Activated CD8-positive, alpha-beta memory T cell treated with anti-CD3 and anti-CD28 coated beads, Interleukin-2, amount 50 U/mL, for 1 hour (primary cell): ENCODE results near the gene PCNT.
"Not testable (repeated sequence)": the region's sequence is repeated elsewhere in the genome, so short reads cannot be mapped to it uniquely, and the experiment has no call there.

ENCODE experiments used
- DNase-seq: peaks from one replicate; pipeline ENCODE4 v3.0.0-alpha.2; 2020; ENCODE audit errors: extremely low read depth

PCNT gene

GRCh38 chr21:46361176-46361575, 37.2 kb downstream of the PCNT start:
- no peak for DNase-seq

DNA sequence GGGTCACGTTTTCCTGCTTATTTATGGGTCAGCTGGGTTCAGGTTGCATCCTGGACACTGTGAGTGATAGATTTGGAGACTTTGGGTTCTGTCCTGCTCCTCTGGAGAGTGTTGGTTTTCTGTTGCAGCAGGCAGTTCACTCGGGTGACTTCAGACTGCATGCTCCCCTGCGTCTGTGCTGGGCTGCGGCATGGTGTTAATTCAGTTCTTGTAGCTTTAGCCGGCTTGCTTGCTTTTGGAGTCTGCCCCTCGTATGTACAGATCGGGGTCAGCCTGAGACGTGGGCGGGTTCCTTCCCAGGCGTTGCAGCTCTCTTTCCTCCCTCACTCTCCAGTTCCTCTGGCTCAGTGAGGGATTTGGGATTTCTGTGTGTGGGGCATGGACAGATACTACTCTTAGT, 38.0 kb downstream of the PCNT start:
- no peak for DNase-seq

DNA sequence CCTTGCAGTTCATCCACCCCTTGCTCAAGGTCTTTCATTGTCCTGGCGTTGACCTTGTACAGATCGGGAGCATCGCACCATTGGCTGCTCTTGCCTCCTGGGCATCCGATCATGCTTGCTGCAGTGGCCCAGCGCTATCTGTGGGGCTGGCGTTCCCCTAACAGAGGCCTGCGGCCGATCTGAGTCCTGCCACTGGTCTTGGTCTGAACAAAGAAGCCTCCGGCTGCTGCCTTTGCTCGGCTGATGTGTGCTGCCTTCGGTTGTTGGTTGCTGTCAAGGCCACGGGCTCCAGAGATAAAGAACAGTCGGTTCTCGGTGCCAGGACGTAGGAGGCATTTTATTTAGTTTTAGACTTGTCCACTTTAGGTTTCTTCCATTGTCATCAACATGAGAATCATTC, 39.0 kb downstream of the PCNT start:
- no peak for DNase-seq

GRCh38 chr21:46363698-46364097, 39.7 kb downstream of the PCNT start:
- no peak for DNase-seq

GRCh38 chr21:46366091-46366490, 42.1 kb downstream of the PCNT start:
- DNase-seq: no peak

DNA sequence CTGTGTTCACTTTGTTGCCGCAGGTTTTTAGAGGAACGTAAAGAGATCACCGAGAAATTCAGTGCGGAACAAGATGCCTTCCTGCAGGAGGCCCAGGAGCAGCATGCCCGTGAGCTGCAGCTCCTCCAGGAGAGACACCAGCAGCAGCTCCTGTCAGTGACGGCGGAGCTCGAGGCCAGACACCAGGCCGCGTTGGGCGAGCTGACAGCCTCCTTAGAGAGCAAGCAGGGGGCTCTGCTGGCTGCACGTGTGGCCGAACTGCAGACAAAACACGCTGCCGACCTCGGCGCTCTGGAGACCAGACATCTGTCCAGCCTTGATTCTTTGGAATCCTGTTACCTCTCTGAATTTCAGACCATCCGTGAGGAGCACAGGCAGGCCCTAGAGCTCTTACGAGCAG, 42.6 kb downstream of the PCNT start:
- no peak for DNase-seq

DNA sequence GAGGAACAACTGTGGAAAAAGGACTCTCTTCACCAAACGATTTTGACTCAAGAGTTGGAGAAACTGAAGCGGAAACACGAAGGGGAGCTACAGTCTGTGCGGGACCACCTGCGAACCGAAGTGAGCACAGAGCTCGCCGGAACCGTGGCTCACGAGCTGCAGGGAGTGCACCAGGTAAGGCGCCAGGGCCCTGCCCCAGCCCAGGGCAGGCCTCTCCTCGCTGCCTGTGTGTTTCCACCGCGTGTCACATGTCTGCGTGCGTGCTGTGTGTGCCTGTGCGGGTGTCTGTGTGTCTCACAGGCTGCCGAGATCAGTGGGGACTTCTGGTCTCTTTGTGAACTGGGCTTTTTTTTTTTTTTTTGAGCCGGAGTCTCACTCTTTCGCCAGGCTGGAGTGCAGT, 43.0 kb downstream of the PCNT start:
- DNase-seq: no peak

DNA sequence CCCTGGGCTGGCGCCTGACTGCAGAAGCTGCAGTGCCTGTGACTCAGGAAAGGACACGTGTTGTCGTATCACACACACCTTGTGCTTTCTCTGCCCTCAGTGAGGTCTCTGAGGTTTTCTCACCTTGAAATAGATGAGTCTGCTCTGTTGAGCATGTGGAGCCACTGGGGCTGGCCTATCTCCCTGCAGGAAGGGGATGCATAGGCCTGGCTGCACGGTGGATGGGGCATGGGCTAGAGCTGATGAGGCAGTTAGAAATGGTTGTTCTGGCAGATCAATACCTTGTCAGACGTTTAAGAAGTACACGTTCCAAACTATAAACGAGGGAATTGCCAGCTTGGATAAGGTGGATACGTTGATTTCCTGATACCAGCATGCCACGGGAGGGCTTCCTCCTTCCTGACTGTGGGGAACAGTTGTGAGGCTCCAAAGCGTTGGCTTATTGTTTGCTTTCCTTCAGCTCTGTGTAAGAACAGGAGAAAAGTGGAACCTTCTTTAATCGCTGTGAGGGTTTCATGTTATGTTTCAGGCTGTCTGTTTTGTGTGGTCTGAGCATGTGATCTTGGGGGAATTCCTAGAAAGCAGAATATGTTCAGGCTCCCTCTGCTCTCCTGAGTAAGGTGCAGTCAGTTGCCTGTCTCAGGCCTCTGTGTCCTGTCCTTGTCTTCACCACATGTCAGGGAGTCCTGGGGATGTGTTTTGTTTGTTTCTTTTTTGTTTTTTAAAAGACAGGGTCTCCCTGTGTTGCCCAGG, 44.8 kb downstream of the PCNT start:
- DNase-seq: no peak

GRCh38 chr21:46369520-46370235, 45.7 kb downstream of the PCNT start:
- DNase-seq: no peak

DNA sequence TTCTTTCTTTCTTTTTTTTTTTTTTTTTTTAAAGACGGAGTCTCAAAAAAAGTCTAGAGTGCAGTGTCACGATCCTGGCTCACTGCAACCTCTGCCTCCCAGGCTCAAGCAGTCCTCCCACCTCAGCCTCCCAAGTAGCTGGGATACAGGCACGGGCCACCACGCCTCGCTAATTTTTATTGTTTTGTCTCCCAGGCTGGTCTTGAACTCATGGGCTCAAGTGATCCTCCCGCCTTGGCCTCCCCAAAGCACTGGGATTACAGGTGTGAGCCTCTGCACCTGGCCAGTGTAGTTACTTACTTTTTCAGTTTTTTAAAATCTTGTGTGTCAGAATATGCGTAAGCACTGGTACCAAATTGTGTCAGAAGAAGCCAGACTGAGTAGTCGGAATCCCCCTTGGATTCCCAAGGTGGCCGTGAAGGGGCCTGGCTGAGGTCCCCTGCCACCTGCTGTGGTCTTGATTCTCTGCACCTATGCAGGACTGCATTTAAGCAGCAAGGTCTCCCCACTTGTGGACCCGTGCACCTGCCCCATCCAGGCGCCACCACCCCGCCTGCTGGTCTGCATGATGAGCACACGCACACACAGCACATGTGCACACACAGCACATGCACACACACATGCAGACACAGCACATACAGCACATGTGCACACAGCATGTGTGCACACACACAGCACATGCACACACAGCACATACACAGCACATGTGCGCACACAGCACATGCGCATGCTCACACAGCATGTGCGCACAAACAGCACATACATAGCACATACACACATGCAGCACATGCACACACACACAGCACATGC, 47.5 kb downstream of the PCNT start:
- DNase-seq: no peak

GRCh38 chr21:46372014-46372485, 48.1 kb downstream of the PCNT start:
- no peak for DNase-seq

- not testable (repeated sequence) for DNase-seq
Observed at GRCh38 chr21:46372947-46373346, 49.0 kb downstream of the PCNT start.

GRCh38 chr21:46374761-46375389, 50.9 kb downstream of the PCNT start:
- DNase-seq: no peak

GRCh38 chr21:46375560-46376230, 51.7 kb downstream of the PCNT start:
- no peak for DNase-seq

GRCh38 chr21:46376231-46376628, 52.3 kb downstream of the PCNT start:
- DNase-seq: no peak

GRCh38 chr21:46376856-46377453, 53.0 kb downstream of the PCNT start:
- DNase-seq: no peak

GRCh38 chr21:46377789-46378188, 53.8 kb downstream of the PCNT start:
- no peak for DNase-seq

GRCh38 chr21:46379105-46379504, 55.1 kb downstream of the PCNT start:
- no peak for DNase-seq

- no peak for DNase-seq
Observed at GRCh38 chr21:46379691-46380090, 55.7 kb downstream of the PCNT start.

- no peak for DNase-seq
Observed at GRCh38 chr21:46381541-46381940, 57.6 kb downstream of the PCNT start.

- no peak for DNase-seq
Observed at GRCh38 chr21:46384556-46384955, 60.6 kb downstream of the PCNT start.
